Measurements from ENCODE around the gene FKRP. TPM values are rescaled to one million over a fixed set of nuclear protein-coding genes. Genes with fewer than 3 reads are reported as not detected.

Gene FKRP
- total and polyA plus RNA-seq, 7 experiments from 2014 or later, result 1.8 to 29.8 (median 19.6) TPM

DNA sequence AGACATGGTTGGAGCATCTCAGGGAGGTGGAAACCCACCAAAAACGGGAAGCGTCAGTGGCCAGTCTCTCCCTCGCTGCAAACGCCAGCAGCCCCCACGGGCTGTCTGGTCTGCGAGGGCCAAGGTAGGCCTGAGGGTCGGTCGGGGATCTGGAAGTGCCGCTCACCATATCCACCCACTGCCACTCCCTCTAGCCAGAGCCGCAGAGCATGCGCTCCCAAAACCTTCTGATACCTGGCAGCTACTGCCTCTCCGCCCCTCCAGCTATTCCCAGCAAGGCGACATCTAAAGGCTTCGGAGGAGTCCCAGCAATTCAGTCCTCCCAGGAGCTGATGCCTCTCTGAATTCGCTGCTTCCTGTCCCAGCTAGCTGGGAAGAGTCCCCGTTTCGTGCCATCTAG is 4.4 kb upstream of the FKRP start:
- peaks cover 0 to 2% (median 0%) of the 10 kb centered on the region in 11 donors for H3K9me3 Mint-ChIP-seq
- ATAC-seq, result no peak
- intact Hi-C loops (cut with micrococcal nuclease), result no loop called here
- no peaks in the 10 kb centered on the region for H3K27me3 Mint-ChIP-seq
- H3K27me3 ChIP-seq (ENCODE audit: control insufficient read depth in 2 of 2, insufficient read depth in 2 of 2, low read length in 2 of 2), result no peaks in the 10 kb centered on the region
- H3K27ac ChIP-seq (ENCODE audit: low read depth, low read length), result no peak overlapping the region
- peaks cover 0 to 11% (median 6%) of the 10 kb centered on the region in 5 donors for H3K36me3 Mint-ChIP-seq
- peaks cover 0 to 53% (median 14%) of the 10 kb centered on the region in 3 experiments for H3K36me3 ChIP-seq (ENCODE audit: control insufficient read depth in 2 of 3, insufficient read depth in 3 of 3, low read length in 3 of 3)
- POLR2A ChIA-PET, result no interaction called here
- DNase-seq, result no peak
- peaks cover 38 to 58% (median 50%) of the 10 kb centered on the region in 7 donors for H3K4me1 Mint-ChIP-seq
- CTCF ChIA-PET, result interaction anchor here (0.6 to 2.4 kb wide), 6 partner anchors 13 to 109 kb away, joined by 3 to 7 read pairs (median 3); partner anchors contain the start of gene AP2S1
- H3K4me3 ChIP-seq (ENCODE audit: low read length), result no peak overlapping the region
- no peaks in the 10 kb centered on the region for H3K9me3 ChIP-seq (ENCODE audit: control insufficient read depth in 2 of 3, low read length in 3 of 3)
- H3K4me1 ChIP-seq (ENCODE audit: control insufficient read depth in 2 of 2, insufficient read depth in 2 of 2, low read length in 2 of 2), result peaks cover 15 to 16% of the 10 kb centered on the region in 2 donors
- peak overlapping the region in 1 of 10 donors; percentile 25 for H3K4me3 Mint-ChIP-seq
- no peak overlapping the region for H3K27ac Mint-ChIP-seq

DNA sequence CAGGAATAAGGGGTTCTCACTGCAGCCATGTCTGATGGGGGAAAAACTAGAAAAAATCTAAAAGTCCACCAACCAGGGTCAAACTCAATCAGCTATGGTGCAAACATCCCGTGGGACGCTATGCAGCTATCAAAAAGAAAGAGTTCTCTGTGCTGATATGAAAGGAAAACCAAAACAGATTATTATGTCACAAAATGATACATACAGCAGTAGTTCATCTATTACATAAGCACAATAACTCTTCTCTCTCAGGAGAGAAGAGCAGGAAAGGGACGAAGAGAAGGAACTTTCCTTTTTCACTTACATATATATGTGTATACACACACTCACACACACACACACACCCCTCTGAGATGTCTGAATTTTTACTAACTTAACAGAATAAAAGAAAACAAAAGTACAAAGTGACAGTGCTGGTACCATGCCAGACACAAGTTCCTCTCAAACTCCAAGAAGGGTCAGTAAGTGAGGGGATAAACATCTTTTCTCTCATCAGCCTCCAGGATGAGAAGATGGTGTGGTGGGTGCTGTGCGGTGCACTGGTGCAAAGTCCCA is 2.9 kb upstream of the FKRP start:
- H3K4me1 ChIP-seq (ENCODE audit: control insufficient read depth in 2 of 2, insufficient read depth in 2 of 2, low read length in 2 of 2), result peaks cover 21 to 26% of the 10 kb centered on the region in 2 donors
- ChIA-PET CTCF (no interaction called here), POLR2A (interaction anchor here (0.7 to 1.4 kb wide), 2 partner anchors 97 to 131 kb away, joined by 3 read pairs; no protein-coding TSS in a partner anchor)
- Mint-ChIP-seq H3K36me3 (peaks cover 0 to 6% (median 4%) of the 10 kb centered on the region in 5 donors), H3K27ac (peak overlapping the region in 8 of 9 donors; percentile 10 to 61 (median 28)), H3K27me3 (no peaks in the 10 kb centered on the region), H3K4me1 (peaks cover 48 to 71% (median 59%) of the 10 kb centered on the region in 7 donors), H3K9me3 (peaks cover 0 to 2% (median 0%) of the 10 kb centered on the region in 11 donors), H3K4me3 (peak overlapping the region in 7 of 10 donors; percentile 10 to 49 (median 26))
- intact Hi-C loops (cut with micrococcal nuclease), result no loop called here
- no peaks in the 10 kb centered on the region for H3K9me3 ChIP-seq (ENCODE audit: control insufficient read depth in 2 of 3, low read length in 3 of 3)
- no peak overlapping the region for H3K4me3 ChIP-seq (ENCODE audit: low read length)
- peaks cover 0 to 38% (median 4%) of the 10 kb centered on the region in 3 experiments for H3K36me3 ChIP-seq (ENCODE audit: control insufficient read depth in 2 of 3, insufficient read depth in 3 of 3, low read length in 3 of 3)
- no peak for ATAC-seq
- no peak overlapping the region for H3K27ac ChIP-seq (ENCODE audit: low read depth, low read length)
- DNase-seq, result no peak
- H3K27me3 ChIP-seq (ENCODE audit: control insufficient read depth in 2 of 2, insufficient read depth in 2 of 2, low read length in 2 of 2), result no peaks in the 10 kb centered on the region

DNA sequence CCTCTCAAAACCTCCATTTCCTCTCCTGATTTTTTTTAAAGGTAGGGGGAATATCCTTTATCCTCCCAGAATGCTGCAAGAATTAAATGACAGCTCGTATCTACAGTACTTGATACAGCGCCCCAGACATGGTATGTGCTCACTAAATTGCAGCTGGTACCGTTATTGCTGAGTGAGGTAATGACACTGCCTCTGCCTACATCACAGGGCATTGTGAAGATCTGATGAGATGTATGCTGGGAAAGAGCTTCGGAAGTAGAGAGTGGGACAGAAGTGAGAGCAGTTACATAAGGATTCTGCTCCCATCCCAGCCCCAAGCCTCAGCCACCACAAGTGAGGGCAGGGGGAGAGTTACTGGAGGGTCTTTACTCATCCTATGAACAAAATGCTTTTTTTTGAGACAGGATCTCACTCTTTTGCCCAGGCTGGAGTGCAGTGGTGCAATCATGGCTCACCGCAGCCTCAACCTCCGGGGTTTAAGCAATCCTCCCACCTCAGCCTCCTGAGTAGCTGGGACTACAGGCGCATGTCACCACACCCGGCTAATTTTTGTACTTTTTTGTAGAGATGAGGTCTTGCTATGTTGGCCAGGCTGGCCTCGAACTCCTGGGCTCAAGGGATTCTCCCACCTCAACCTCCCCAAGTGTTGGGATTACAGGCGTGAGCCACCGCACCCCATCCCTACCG is 1.7 kb upstream of the FKRP start:
- peaks cover 0 to 26% (median 4%) of the 10 kb centered on the region in 3 experiments for H3K36me3 ChIP-seq (ENCODE audit: control insufficient read depth in 2 of 3, insufficient read depth in 3 of 3, low read length in 3 of 3)
- H3K9me3 Mint-ChIP-seq, result peaks cover 0 to 2% (median 0%) of the 10 kb centered on the region in 11 donors
- DNase-seq (no peak), ATAC-seq (no peak)
- POLR2A ChIA-PET, result interaction anchor here (0.6 to 1.4 kb wide), 3 partner anchors 44 to 235 kb away, joined by 3 to 4 read pairs (median 4); partner anchors contain the start of gene SLC1A5
- H3K4me3 Mint-ChIP-seq, result peak overlapping the region; percentile 84 to 97 (median 90)
- peak overlapping the region in 7 of 9 donors; percentile 74 to 94 (median 86) for H3K27ac Mint-ChIP-seq
- peaks cover 21 to 26% of the 10 kb centered on the region in 2 donors for H3K4me1 ChIP-seq (ENCODE audit: control insufficient read depth in 2 of 2, insufficient read depth in 2 of 2, low read length in 2 of 2)
- no peaks in the 10 kb centered on the region for H3K9me3 ChIP-seq (ENCODE audit: control insufficient read depth in 2 of 3, low read length in 3 of 3)
- H3K36me3 Mint-ChIP-seq, result peaks cover 0 to 6% (median 0%) of the 10 kb centered on the region in 5 donors
- CTCF ChIA-PET, result interaction anchor here (0.5 to 1.2 kb wide), 3 partner anchors 13 to 268 kb away, joined by 3 to 4 read pairs (median 3); no protein-coding TSS in a partner anchor
- H3K27ac ChIP-seq (ENCODE audit: low read depth, low read length), result no peak overlapping the region
- intact Hi-C loops (cut with micrococcal nuclease), result no loop called here
- no peaks in the 10 kb centered on the region for H3K27me3 ChIP-seq (ENCODE audit: control insufficient read depth in 2 of 2, insufficient read depth in 2 of 2, low read length in 2 of 2)
- H3K27me3 Mint-ChIP-seq, result no peaks in the 10 kb centered on the region
- H3K4me1 Mint-ChIP-seq, result peaks cover 58 to 76% (median 65%) of the 10 kb centered on the region in 7 donors
- H3K4me3 ChIP-seq (ENCODE audit: low read length), result no peak overlapping the region

DNA sequence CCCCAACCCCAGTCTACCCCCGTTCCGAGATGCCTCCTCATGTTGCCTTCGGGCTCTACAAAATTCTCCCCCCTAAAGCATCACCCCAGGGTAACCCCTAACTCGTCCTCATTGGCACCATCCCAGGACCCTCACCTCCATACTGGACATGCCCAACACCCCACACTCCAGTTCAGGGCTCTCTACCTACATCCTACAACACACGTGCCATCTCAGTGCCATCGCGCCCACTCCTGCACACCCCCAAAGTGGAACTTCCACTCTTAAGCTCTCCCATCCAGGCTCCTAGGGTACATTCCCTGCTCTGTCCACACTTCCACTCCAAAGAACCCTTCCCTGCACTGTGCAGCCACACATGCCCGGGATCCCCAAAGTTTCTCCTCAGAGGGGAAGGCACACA is 827 bp upstream of the FKRP start:
- POLR2A ChIA-PET, result interaction anchor here (0.6 to 1.4 kb wide), 6 partner anchors 19 to 145 kb away, joined by 3 to 4 read pairs (median 3); partner anchors contain the start of gene SLC1A5
- Histone ChIP-seq H3K9me3 (ENCODE audit: control insufficient read depth in 2 of 3, low read length in 3 of 3) (no peaks in the 10 kb centered on the region), H3K27ac (ENCODE audit: low read depth, low read length) (peak overlapping the region; percentile 91), H3K4me3 (ENCODE audit: low read length) (peak overlapping the region; percentile 73), H3K4me1 (ENCODE audit: control insufficient read depth in 2 of 2, insufficient read depth in 2 of 2, low read length in 2 of 2) (peaks cover 21 to 26% of the 10 kb centered on the region in 2 donors), H3K36me3 (ENCODE audit: control insufficient read depth in 2 of 3, insufficient read depth in 3 of 3, low read length in 3 of 3) (peaks cover 0 to 22% (median 4%) of the 10 kb centered on the region in 3 experiments), H3K27me3 (ENCODE audit: control insufficient read depth in 2 of 2, insufficient read depth in 2 of 2, low read length in 2 of 2) (no peaks in the 10 kb centered on the region)
- peak overlapping the region; percentile 39 to 94 (median 83) for H3K27ac Mint-ChIP-seq
- peaks cover 0 to 2% (median 0%) of the 10 kb centered on the region in 11 donors for H3K9me3 Mint-ChIP-seq
- ATAC-seq (no peak), DNase-seq (no peak)
- CTCF ChIA-PET, result interaction anchor here (0.8 to 1.2 kb wide), 3 partner anchors 12 to 267 kb away, joined by 3 read pairs; partner anchors contain the start of gene DACT3
- peaks cover 51 to 76% (median 59%) of the 10 kb centered on the region in 7 donors for H3K4me1 Mint-ChIP-seq
- intact Hi-C loops (cut with micrococcal nuclease), result loop anchor here (5.0 kb wide), 4 partner anchors 33 to 143 kb away; partner anchors contain the start of genes CALM3 (in 1 of the 2) and SLC1A5 (in 1 of the 2)
- H3K36me3 Mint-ChIP-seq, result peaks cover 0 to 8% (median 2%) of the 10 kb centered on the region in 5 donors
- H3K27me3 Mint-ChIP-seq, result no peaks in the 10 kb centered on the region
- H3K4me3 Mint-ChIP-seq, result peak overlapping the region; percentile 84 to 97 (median 90)

DNA sequence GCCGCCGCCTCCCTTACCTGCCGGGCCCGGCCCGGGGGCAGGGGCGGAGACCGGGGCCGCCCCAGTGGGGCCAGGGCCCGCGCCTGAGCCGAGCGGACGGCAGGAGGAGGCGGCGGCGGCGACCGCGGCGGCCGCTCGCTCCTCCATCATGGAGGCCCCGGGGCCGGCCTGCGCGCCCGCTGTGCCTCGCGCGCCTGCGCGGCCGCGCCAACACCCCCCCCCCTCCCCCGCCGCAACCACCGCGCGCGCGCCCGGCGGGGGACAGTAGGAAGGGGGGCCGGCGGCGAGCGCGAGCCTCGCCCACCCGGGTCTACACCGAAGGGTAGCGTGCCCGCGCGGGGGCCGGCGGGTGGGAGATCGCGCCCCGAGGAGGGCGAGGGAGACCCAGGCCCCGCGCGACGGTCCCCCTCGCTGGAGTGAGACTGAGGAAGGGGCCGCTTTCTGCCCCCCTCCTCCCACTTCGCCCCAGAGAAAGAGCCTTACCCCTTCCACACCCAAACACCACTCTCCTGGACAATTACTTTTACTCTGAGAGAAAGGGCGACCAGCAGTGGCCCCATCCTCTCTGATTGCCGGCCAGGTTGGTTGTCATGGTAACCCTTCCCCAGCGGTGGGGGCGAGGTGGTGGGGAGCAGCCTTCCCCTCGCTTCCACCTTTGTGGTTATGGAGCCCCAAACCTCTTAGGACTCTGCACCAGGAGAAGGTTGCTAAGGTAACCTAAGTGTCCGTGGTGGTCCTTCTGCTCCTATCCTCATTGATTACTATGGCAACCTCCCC is 612 bp downstream of the FKRP start, which contains the start of gene STRN4:
Gene STRN4 (minus strand): TSS at position 170 of the 777 bp plus-strand sequence. CDS start 20 bp downstream, at position 150.
- no peaks in the 10 kb centered on the region for H3K27me3 ChIP-seq (ENCODE audit: control insufficient read depth in 2 of 2, insufficient read depth in 2 of 2, low read length in 2 of 2)
- Mint-ChIP-seq H3K4me1 (peaks cover 43 to 64% (median 58%) of the 10 kb centered on the region in 7 donors), H3K27ac (peak within 1 kb of the TSS; percentile 74 to 94 (median 87)), H3K9me3 (no peaks in the 10 kb centered on the region), H3K4me3 (peak within 1 kb of the TSS; percentile 84 to 97 (median 90)), H3K36me3 (peaks cover 0 to 4% (median 4%) of the 10 kb centered on the region in 5 donors), H3K27me3 (no peaks in the 10 kb centered on the region)
- H3K4me1 ChIP-seq (ENCODE audit: control insufficient read depth in 2 of 2, insufficient read depth in 2 of 2, low read length in 2 of 2), result peaks cover 21 to 26% of the 10 kb centered on the region in 2 donors
- ChIA-PET CTCF (interaction anchor here (0.6 to 0.7 kb wide), 2 partner anchors 56 to 235 kb away, joined by 3 to 5 read pairs; no protein-coding TSS in a partner anchor), POLR2A (no interaction called here)
- no peaks in the 10 kb centered on the region for H3K9me3 ChIP-seq (ENCODE audit: control insufficient read depth in 2 of 3, low read length in 3 of 3)
- intact Hi-C loops (cut with micrococcal nuclease), result loop anchor here (1.0 to 5.0 kb wide), 9 partner anchors 28 to 302 kb away; partner anchors contain the start of genes CALM3 (in 1 of the 2), SLC1A5 (in 1 of the 2) and TMEM160 (in 1 of the 2)
- peak in 8 of 9 donors; percentile 29 to 65 (median 50) for DNase-seq
- ATAC-seq, result peak; percentile 87
- H3K4me3 ChIP-seq (ENCODE audit: low read length), result peak within 1 kb of the TSS; percentile 73
- H3K27ac ChIP-seq (ENCODE audit: low read depth, low read length), result peak within 1 kb of the TSS; percentile 91
- peaks cover 0 to 18% (median 4%) of the 10 kb centered on the region in 3 experiments for H3K36me3 ChIP-seq (ENCODE audit: control insufficient read depth in 2 of 3, insufficient read depth in 3 of 3, low read length in 3 of 3)
